ENCODE measurements around the gene TGFB1. TPM values are rescaled to one million over a fixed set of nuclear protein-coding genes. Genes with fewer than 3 reads are reported as not detected.
A peak's percentile ranks its signal among the peaks of the same experiment; 100 is the strongest.

Gene TGFB1
- total RNA-seq, 1 experiment from 2014 or later: 30.1 TPM

GRCh38 chr19:41377977-41378709, 24.4 kb upstream of the TGFB1 start:
- Histone ChIP-seq H3K56ac (ENCODE audit: insufficient read length, low read depth, low read length) (no peak overlapping the region), H3K79me2 (ENCODE audit: insufficient read depth, low read length) (no peaks in the 10 kb centered on the region), H3K9ac (ENCODE audit: extremely low read depth, insufficient read length, low read length) (no peak overlapping the region), H3K18ac (ENCODE audit: insufficient read length, low read depth, low read length) (no peak overlapping the region), H4K91ac (ENCODE audit: insufficient read length, low read depth, low read length) (no peak overlapping the region), H3T11ph (ENCODE audit: low read length) (no peak overlapping the region), H3K4me2 (ENCODE audit: insufficient read depth, insufficient read length, low read length) (no peak overlapping the region), H2BK15ac (ENCODE audit: low read depth, low read length) (no peak overlapping the region), H4K5ac (ENCODE audit: insufficient read length, low read depth, low read length) (no peak overlapping the region), H2AFZ (ENCODE audit: low read length) (no peak overlapping the region), H3K4ac (ENCODE audit: low read depth, low read length) (no peak overlapping the region), H2AK5ac (ENCODE audit: insufficient read length, low read length) (no peak overlapping the region), H3K4me1 (ENCODE audit: insufficient read depth, low read length) (peaks cover 2% of the 10 kb centered on the region; the same call in 1 of the 2 replicates), H3K79me1 (ENCODE audit: insufficient read depth, low read depth, low read length, poor library complexity, severe bottlenecking) (no peaks in the 10 kb centered on the region), H4K8ac (replicated peaks; ENCODE audit: insufficient read length, low read depth, low read length) (no peak overlapping the region), H2BK12ac (ENCODE audit: insufficient read length, low read depth, low read length) (no peak overlapping the region), H2BK20ac (ENCODE audit: low read depth, low read length, poor library complexity, severe bottlenecking) (no peak overlapping the region), H3K27me3 (ENCODE audit: insufficient read depth, low read length) (no peaks in the 10 kb centered on the region), H3K27ac (ENCODE audit: insufficient read length, low read depth, low read length) (no peak overlapping the region), H3K14ac (ENCODE audit: insufficient read depth, low read length) (no peak overlapping the region), H2BK120ac (ENCODE audit: low read depth, low read length, poor library complexity, severe bottlenecking) (no peak overlapping the region), H3K23me2 (ENCODE audit: insufficient read length, low read depth, low read length, poor library complexity, severe bottlenecking) (peaks cover 7% of the 10 kb centered on the region), H2BK5ac (ENCODE audit: insufficient read length, low read length) (no peak overlapping the region), H3K23ac (ENCODE audit: insufficient read length, low read depth, low read length) (no peak overlapping the region), H4K20me1 (ENCODE audit: control insufficient read depth, insufficient read depth, insufficient read length) (no peaks in the 10 kb centered on the region), H3K9me3 (ENCODE audit: control insufficient read depth, low read depth, low read length) (no peaks in the 10 kb centered on the region)
- TF ChIP-seq CTCF (conservative IDR thresholded peaks at IDR 0.05): peak; percentile 66
- DNase-seq: peak; percentile 73
- Mint-ChIP-seq H3K36me3 (ENCODE audit: insufficient read depth in 1 of 3, low read depth in 3 of 3) (peaks cover 0 to 4% (median 0%) of the 10 kb centered on the region in 3 experiments; a peak in 2 of 7 replicates), H3K4me1 (peaks cover 12 to 19% of the 10 kb centered on the region in 2 experiments), H3K27me3 (ENCODE audit: low read depth) (peaks cover 9% of the 10 kb centered on the region), H3K27ac (peak overlapping the region in 1 of 3 experiments; percentile 62; a peak in 1 of 7 replicates), H3K9me3 (no peaks in the 10 kb centered on the region; a peak in 1 of 5 replicates), H3K4me3 (peak overlapping the region in 1 of 2 experiments; percentile 79; a peak in 1 of 5 replicates)
- WGBS (ENCODE audit: extremely low coverage, insufficient read length, low lambda C conversion rate): no CpG with 5 or more reads among the region's 9 CpGs

Measured in H9 (cell line).